Fibroblast of peridontal ligament (primary cell): ENCODE data around the gene MLYCD.

Experiments used
- DNase-seq: peaks from one replicate; pipeline ENCODE4 v3.0.0-alpha.2; 2010; ENCODE audit errors: extremely low read depth

The MLYCD gene

GRCh38 chr16:83898463-83899271, at the start of gene MLYCD:
Gene MLYCD, plus strand, starts transcription at chr16:83899115. Its CDS starts 30 bp downstream, at chr16:83899145.
- peak; percentile 51 for DNase-seq

GRCh38 chr16:83849421-83849820, 49.5 kb upstream of the MLYCD start:
- DNase-seq, result no peak

DNA sequence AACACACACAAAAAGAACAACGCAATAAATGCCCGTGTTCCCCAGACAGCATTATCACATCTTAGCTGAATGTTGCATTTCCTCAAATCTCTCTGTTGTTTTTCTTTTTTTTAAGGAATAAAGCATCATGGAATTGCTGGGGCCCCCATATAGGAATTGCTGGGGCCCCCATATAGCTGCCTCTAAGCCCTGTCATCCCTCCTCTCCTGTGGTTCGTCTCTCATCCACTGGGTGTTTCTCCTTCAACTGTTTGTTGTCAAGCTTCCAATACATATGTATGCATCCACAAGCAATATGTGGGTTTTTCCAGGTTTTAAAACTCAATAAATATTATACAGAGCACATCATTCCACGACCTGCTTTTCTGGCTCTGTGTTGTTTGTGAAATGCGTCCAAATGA, 48.0 kb upstream of the MLYCD start:
- DNase-seq, result no peak

GRCh38 chr16:83851473-83851872, 47.4 kb upstream of the MLYCD start:
- no peak for DNase-seq

DNA sequence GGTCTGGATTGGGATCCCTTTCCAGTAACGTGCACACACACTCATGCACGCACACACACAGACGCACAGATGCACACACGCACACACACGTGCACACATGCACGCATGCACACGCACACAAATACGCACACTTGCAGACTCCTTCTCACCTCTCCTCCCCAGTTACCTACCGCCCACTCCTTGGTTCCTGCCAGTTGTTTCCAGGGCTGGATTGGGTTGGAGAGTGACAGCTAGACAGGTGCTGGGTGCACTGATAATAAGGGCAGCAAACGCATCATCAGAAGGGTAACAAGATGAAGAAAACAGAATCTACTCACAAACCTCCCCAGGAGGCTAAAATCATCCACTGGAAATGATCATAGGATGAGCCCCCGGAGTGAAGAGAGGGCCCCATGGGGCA, 46.1 kb upstream of the MLYCD start:
- no peak for DNase-seq

GRCh38 chr16:83853834-83854233, 45.1 kb upstream of the MLYCD start:
- DNase-seq, result no peak

DNA sequence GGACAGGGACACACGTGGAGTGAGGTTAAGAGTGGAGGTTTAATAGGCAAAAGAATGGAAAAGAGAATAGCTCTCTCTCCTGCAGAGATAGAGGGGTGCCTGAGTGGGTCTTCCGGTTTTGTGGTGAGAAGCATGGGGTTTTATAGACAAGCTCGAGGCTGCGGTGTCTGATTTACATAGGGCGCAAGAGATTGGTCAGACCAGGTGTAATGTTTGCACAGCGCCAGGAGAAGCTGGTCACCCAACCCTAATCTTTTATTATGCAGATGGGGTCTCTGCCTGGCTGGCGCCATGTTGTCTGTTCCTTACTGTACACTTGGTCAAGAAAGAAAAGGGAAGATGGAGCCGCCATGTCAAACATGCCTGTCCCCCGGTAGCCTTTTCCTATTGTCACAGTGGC, 44.5 kb upstream of the MLYCD start:
- no peak for DNase-seq

GRCh38 chr16:83856792-83857191, 42.1 kb upstream of the MLYCD start:
- DNase-seq, result no peak

- DNase-seq, result no peak
Observed at GRCh38 chr16:83859265-83859664, 39.6 kb upstream of the MLYCD start.

DNA sequence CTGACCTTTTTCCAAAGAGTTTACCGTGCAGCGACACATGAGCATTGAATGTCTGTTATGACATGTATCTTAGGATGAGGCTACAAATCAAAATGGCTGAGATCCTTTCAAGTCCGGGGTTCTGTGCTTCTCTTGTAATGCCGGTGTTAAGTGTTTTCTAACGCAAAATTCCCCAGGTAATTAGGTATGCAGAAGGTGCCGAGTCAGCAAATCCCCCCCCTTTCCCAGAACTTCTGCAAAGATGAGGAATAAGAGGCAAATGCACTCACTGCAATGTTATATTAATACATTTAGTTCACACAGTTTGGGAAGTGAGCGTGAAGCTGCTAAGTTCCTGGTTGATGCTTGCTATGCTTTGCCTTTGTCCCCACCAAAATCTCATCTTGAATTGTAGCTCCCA, 36.3 kb upstream of the MLYCD start:
- DNase-seq, result no peak

DNA sequence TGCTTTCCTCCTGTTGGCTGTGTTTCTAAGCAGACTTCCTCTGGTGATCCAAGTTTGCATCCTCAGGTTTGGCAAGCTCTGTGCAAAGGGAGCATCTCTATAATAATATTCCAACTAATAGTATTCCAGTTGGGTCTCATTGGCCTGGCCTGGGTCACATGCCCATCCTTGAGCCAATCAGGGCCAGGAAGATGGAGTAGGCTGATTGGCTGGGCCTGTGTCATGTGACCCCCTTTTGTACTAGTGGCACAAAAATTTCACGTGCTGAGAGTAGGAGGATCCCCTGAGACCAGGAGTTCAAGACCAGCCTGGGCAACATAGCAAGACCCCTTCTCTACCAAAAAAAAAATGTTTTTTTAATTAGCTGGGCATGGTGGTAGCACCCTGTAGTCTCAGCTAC, 35.2 kb upstream of the MLYCD start:
- DNase-seq, result no peak

GRCh38 chr16:83870830-83871229, 28.1 kb upstream of the MLYCD start:
- no peak for DNase-seq

- DNase-seq, result peak; percentile 78
Observed at GRCh38 chr16:83878838-83879237, 20.1 kb upstream of the MLYCD start.

GRCh38 chr16:83882163-83882885, 16.6 kb upstream of the MLYCD start:
- no peak for DNase-seq

DNA sequence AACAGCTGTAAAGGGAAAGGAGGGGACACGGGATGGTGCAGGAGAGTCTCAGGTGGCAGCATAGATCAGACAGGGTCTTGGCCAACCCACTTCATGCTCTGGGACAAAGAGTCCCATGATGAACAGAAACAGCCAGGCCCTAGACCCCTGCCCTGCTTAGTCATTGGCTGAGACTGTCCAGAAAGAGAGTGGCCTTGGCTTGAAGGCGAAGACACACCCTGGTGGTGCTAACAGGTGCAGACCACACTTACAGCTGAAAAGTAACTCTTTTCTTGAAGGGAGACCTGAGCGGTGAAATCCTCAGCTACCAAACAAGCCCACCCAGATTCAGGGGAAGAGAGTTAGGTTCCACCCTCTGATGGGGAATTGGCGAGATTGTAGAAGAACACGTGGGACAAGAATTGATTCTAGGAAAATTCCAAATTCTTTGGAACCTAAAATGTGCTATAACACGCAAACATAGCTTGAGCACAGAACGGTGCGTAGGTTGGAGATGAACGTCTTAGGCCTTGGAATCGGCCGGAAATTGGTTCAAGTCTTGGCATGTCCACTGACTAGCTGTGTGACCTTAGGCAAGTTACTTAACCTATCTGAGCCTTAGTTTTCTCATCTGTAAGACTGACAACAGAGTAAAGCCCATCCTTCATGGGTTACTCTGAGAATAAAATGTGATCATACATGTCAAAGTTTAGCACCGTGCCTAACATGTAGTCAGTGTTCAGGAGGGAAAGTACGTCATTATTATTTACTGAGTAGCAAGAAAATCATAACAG, 12.5 kb upstream of the MLYCD start:
- no peak for DNase-seq

GRCh38 chr16:83887080-83887479, 11.8 kb upstream of the MLYCD start:
- no peak for DNase-seq

DNA sequence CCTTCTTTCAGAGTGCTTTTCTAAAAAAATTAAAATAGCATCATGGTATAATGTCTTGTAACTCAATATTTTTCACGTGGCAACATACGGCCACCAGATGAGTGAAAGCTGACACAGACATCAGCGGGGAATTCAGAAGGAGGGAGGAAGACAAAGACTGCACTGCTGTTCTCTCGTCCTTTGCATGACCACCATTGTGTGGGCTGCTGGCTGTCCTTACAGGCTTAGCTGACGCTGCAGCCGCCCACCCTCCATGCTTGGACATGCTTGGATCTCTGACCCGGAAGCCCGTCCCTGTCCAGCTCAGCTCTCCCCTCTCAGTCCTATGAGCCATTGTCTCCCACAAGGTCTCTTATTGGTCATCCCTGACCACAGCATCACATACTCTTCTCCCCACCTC, 11.4 kb upstream of the MLYCD start:
- DNase-seq, result no peak

GRCh38 chr16:83888672-83889044, 10.3 kb upstream of the MLYCD start:
- no peak for DNase-seq

- DNase-seq, result no peak
Observed at GRCh38 chr16:83890359-83890758, 8.6 kb upstream of the MLYCD start.

GRCh38 chr16:83891742-83892141, 7.2 kb upstream of the MLYCD start:
- no peak for DNase-seq

DNA sequence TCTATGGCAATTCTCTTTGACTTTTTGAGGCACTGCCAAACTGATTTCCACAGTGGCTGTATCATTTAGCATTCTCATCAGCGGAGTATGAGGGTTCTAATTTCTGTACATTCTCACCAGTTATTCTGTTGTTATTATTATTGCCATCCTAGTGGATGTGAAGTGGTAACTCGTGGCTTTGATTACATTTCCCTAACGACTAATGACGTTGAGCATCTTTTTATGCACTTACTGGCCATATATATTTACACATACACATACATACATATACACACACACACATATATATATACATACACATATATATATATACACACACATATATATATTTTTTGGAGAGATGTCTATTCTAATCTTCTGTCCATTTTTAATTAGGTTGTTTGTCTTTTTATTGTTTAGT, 3.7 kb upstream of the MLYCD start:
- DNase-seq, result no peak

DNA sequence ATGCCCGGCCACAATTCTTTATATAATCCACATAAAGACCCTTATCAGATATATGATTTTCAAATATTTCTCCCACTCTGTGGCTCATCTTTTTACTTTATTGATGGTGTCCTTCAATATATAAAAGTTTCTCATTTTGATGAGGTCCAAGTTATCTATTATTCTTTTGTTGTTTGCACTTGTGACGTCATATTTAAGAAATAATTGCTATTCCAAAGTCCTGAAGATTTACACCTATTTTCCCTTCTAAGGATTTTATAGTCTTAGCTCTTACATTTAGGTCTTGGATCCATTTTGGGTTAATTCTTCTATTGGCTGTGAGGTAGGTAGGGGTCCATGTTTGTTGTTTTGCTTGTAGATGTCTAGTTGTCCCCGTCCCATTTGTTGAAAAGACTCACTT, 3.0 kb upstream of the MLYCD start:
- DNase-seq, result no peak
